ENCODE results near the gene ITIH1. TPM values are rescaled to one million over a fixed set of nuclear protein-coding genes. Genes with fewer than 3 reads are reported as not detected.

Gene ITIH1
- total RNA-seq, 2 experiments from 2014 or later, result not detected

DNA sequence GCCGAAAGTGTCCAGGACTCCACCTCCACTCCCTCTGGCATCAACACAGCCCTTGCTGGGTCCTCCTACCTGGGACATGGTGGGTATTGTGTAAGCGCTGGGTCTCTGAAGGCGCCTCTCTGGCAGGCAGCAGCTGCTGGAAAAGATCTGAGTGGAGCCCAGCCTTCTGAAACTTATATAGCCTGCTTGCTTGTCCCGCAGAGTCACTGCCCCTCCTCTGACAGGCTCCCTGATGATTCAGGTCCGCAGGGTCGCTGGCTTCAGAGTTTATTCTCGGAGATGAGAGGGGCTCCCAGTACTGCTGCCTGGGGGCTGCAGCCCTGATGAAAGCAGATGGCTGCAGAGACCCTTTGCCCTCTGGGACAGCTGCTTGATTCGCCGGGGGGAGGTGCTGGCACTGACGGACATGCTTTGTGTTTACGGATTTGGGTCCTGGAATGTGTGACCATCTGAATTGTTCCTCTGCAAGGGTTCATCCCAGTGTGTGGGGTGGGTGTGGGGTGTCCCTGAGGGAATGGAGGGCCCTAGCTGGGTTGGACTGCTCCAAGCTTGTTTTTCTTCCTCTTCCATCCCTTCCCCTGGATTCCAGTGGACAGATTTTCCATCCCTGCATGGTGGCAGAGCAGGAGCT lies 57.6 kb downstream of the ITIH1 start, which contains the start of gene MUSTN1:
MUSTN1 (minus strand) TSS at position 149 of the 631 bp plus-strand sequence; CDS start at position 78, 71 bp downstream.
- TF ChIP-seq, protein P1, sequence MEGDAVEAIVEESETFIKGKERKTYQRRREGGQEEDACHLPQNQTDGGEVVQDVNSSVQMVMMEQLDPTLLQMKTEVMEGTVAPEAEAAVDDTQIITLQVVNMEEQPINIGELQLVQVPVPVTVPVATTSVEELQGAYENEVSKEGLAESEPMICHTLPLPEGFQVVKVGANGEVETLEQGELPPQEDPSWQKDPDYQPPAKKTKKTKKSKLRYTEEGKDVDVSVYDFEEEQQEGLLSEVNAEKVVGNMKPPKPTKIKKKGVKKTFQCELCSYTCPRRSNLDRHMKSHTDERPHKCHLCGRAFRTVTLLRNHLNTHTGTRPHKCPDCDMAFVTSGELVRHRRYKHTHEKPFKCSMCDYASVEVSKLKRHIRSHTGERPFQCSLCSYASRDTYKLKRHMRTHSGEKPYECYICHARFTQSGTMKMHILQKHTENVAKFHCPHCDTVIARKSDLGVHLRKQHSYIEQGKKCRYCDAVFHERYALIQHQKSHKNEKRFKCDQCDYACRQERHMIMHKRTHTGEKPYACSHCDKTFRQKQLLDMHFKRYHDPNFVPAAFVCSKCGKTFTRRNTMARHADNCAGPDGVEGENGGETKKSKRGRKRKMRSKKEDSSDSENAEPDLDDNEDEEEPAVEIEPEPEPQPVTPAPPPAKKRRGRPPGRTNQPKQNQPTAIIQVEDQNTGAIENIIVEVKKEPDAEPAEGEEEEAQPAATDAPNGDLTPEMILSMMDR (IDR thresholded peaks at IDR 0.05), result no peak
- no peak within 1 kb of the TSS for H3K27ac ChIP-seq (ENCODE audit: low read depth in 1 of 2, low read length in 2 of 2)
- no peaks in the 10 kb centered on the region for H3K9me3 Mint-ChIP-seq
- H3K4me3 ChIP-seq (ENCODE audit: low read length), result no peak within 1 kb of the TSS
- ChIA-PET POLR2A (no interaction called here), CTCF (no interaction called here)
- H3K4me3 Mint-ChIP-seq, result no peak within 1 kb of the TSS
- ATAC-seq (ENCODE audit: poor library complexity) (no peak), DNase-seq (no peak)
- no peaks in the 10 kb centered on the region for H3K9me3 ChIP-seq (ENCODE audit: control insufficient read depth in 1 of 2, insufficient read depth in 1 of 2, low read length in 2 of 2)
- peaks cover 21% of the 10 kb centered on the region for H3K4me1 ChIP-seq (ENCODE audit: insufficient read depth, low read length)
- H3K36me3 ChIP-seq (ENCODE audit: insufficient read depth, low read length), result peaks cover 26% of the 10 kb centered on the region
- peaks cover 23% of the 10 kb centered on the region for H3K4me1 Mint-ChIP-seq (ENCODE audit: low read depth)
- peaks cover 24% of the 10 kb centered on the region for H3K36me3 Mint-ChIP-seq (ENCODE audit: low read depth)
- H3K27ac Mint-ChIP-seq, result no peak within 1 kb of the TSS
- intact Hi-C loops (cut with DNase I, micrococcal nuclease), result no loop called here
- no peaks in the 10 kb centered on the region for H3K27me3 Mint-ChIP-seq
- H3K27me3 ChIP-seq (ENCODE audit: control insufficient read depth in 1 of 2, insufficient read depth in 2 of 2, low read length in 2 of 2), result no peaks in the 10 kb centered on the region

DNA sequence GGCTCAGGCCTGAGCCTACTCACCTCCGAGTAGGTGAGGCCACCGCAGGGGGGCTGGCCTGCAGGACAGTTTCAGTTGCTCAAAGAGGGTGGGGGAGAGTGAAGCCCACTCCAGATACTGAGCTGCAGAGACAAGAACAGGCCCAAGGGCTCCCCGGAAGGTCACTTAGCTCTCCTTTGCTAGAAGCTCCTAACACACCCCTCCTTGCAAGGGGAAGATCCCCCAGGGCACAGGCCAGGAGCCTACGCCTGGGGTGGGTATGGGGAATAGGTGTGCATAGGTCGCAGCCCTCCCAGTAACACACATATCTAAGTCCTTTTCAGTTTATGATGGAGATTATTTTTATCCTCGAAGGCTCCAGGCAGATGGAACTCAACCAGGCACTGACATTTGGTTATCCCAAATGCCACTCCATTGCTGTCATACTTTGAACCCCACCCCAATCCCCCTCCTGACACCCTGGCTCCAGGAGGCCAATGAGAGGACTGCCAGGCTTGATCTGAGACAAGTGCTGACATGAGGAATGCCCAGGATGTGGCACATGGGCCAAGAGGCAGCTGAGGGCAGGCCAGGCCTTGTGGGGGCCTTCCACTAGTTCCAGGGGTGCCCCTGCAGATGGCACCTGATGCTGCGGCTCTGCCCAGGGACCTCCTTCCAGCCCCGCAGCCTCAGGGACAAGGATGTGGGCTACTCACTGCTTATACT lies 58.5 kb downstream of the ITIH1 start:
- intact Hi-C loops (cut with DNase I, micrococcal nuclease), result no loop called here
- peaks cover 31% of the 10 kb centered on the region for H3K36me3 ChIP-seq (ENCODE audit: insufficient read depth, low read length)
- no peak overlapping the region for H3K27ac Mint-ChIP-seq
- no peak overlapping the region for H3K27ac ChIP-seq (ENCODE audit: low read depth in 1 of 2, low read length in 2 of 2)
- H3K4me1 Mint-ChIP-seq (ENCODE audit: low read depth), result peaks cover 23% of the 10 kb centered on the region
- no peaks in the 10 kb centered on the region for H3K27me3 Mint-ChIP-seq
- ChIA-PET CTCF (no interaction called here), POLR2A (no interaction called here)
- ATAC-seq (ENCODE audit: poor library complexity) (no peak), DNase-seq (no peak)
- peaks cover 21% of the 10 kb centered on the region for H3K4me1 ChIP-seq (ENCODE audit: insufficient read depth, low read length)
- no peak overlapping the region for H3K4me3 ChIP-seq (ENCODE audit: low read length)
- H3K36me3 Mint-ChIP-seq (ENCODE audit: low read depth), result peaks cover 33% of the 10 kb centered on the region
- H3K9me3 ChIP-seq (ENCODE audit: control insufficient read depth in 1 of 2, insufficient read depth in 1 of 2, low read length in 2 of 2), result no peaks in the 10 kb centered on the region
- H3K27me3 ChIP-seq (ENCODE audit: control insufficient read depth in 1 of 2, insufficient read depth in 2 of 2, low read length in 2 of 2), result no peaks in the 10 kb centered on the region
- TF ChIP-seq, protein P1 (IDR thresholded peaks at IDR 0.05), result no peak
- no peak overlapping the region for H3K4me3 Mint-ChIP-seq
- H3K9me3 Mint-ChIP-seq, result no peaks in the 10 kb centered on the region

DNA sequence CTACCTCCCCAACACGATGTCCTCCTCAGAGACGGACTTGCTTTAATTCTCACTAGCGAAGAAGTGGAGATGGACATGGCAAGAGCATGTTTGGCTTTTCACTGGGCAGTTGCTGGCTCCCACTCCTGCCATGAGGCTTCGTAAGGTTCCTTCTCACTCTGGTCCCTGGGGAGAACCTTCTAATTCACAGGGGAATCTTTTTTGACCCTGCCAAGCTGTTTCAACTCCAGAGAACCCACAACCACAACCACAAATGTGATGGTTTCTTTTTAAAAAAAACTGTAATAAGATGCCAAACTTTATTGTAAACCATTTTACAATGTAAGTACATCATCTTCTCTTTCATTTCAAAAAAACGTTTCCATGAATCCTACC lies 59.1 kb downstream of the ITIH1 start:
- H3K4me1 Mint-ChIP-seq (ENCODE audit: low read depth), result peaks cover 23% of the 10 kb centered on the region
- TF ChIP-seq, protein P1 (IDR thresholded peaks at IDR 0.05), result no peak
- intact Hi-C loops (cut with DNase I, micrococcal nuclease), result no loop called here
- Histone ChIP-seq H3K27ac (ENCODE audit: low read depth in 1 of 2, low read length in 2 of 2) (no peak overlapping the region), H3K9me3 (ENCODE audit: control insufficient read depth in 1 of 2, insufficient read depth in 1 of 2, low read length in 2 of 2) (no peaks in the 10 kb centered on the region), H3K36me3 (ENCODE audit: insufficient read depth, low read length) (peaks cover 34% of the 10 kb centered on the region), H3K4me3 (ENCODE audit: low read length) (no peak overlapping the region), H3K27me3 (ENCODE audit: control insufficient read depth in 1 of 2, insufficient read depth in 2 of 2, low read length in 2 of 2) (no peaks in the 10 kb centered on the region), H3K4me1 (ENCODE audit: insufficient read depth, low read length) (peaks cover 21% of the 10 kb centered on the region)
- ATAC-seq (ENCODE audit: poor library complexity), result no peak
- DNase-seq, result no peak
- ChIA-PET POLR2A (no interaction called here), CTCF (no interaction called here)
- no peak overlapping the region for H3K27ac Mint-ChIP-seq
- H3K4me3 Mint-ChIP-seq, result no peak overlapping the region
- no peaks in the 10 kb centered on the region for H3K27me3 Mint-ChIP-seq
- no peaks in the 10 kb centered on the region for H3K9me3 Mint-ChIP-seq
- H3K36me3 Mint-ChIP-seq (ENCODE audit: low read depth), result peaks cover 37% of the 10 kb centered on the region
